ENCODE data around the gene DDX27. TPM values are rescaled to one million over a fixed set of nuclear protein-coding genes. Genes with fewer than 3 reads are reported as not detected.

DDX27 gene
- total RNA-seq, 2 experiments from 2014 or later, result 116 to 126 TPM

- POLR2A ChIA-PET, result interaction anchor here (0.5 to 1.2 kb wide), 3 partner anchors 28 to 1829 kb away, joined by 3 to 4 read pairs (median 3); partner anchors contain the start of gene DDX27
These were observed 34.5 kb upstream of the DDX27 start for GRCh38 chr20:49184691-49185070.

GRCh38 chr20:49185071-49185761 lies 34.0 kb upstream of the DDX27 start:
- no peak overlapping the region for H3K27ac ChIP-seq (ENCODE audit: low read depth in 1 of 2, low read length in 2 of 2)
- peaks cover 35% of the 10 kb centered on the region for H3K4me1 ChIP-seq (ENCODE audit: insufficient read depth, low read length)

More at GRCh38 chr20:49184691-49185070, 34.5 kb upstream of the DDX27 start:
- Histone ChIP-seq H3K27me3 (ENCODE audit: control insufficient read depth in 1 of 2, insufficient read depth in 2 of 2, low read length in 2 of 2) (no peaks in the 10 kb centered on the region), H3K27ac (ENCODE audit: low read depth in 1 of 2, low read length in 2 of 2) (no peak overlapping the region), H3K4me3 (ENCODE audit: low read length) (no peak overlapping the region), H3K36me3 (ENCODE audit: insufficient read depth, low read length) (peaks cover 6% of the 10 kb centered on the region), H3K9me3 (ENCODE audit: control insufficient read depth in 1 of 2, insufficient read depth in 1 of 2, low read length in 2 of 2) (no peaks in the 10 kb centered on the region), H3K4me1 (ENCODE audit: insufficient read depth, low read length) (peaks cover 36% of the 10 kb centered on the region)
- Mint-ChIP-seq H3K9me3 (no peaks in the 10 kb centered on the region), H3K27ac (peak overlapping the region; percentile 82), H3K27me3 (no peaks in the 10 kb centered on the region), H3K36me3 (ENCODE audit: low read depth) (peaks cover 34% of the 10 kb centered on the region), H3K4me3 (peak overlapping the region; percentile 74), H3K4me1 (ENCODE audit: low read depth) (peaks cover 71% of the 10 kb centered on the region)
- CTCF ChIA-PET, result interaction anchor here (2.4 kb wide), 1 partner anchor 32 kb away, joined by 16 read pairs; no protein-coding TSS in a partner anchor
- intact Hi-C loops (cut with DNase I, micrococcal nuclease), result loop anchor here in 1 of 2 experiments (5.0 kb wide), 3 partner anchors 37 to 262 kb away; partner anchors contain the start of genes ARFGEF2 and CSE1L
- ATAC-seq (ENCODE audit: poor library complexity), result no peak
- TF ChIP-seq CTCF (IDR thresholded peaks at IDR 0.05), result no peak
- no peak for DNase-seq

More at GRCh38 chr20:49185071-49185761, 34.0 kb upstream of the DDX27 start:
- CTCF ChIA-PET, result interaction anchor here (0.9 to 2.4 kb wide), 2 partner anchors 32 to 53 kb away, joined by 3 to 16 read pairs; no protein-coding TSS in a partner anchor
- Histone ChIP-seq H3K36me3 (ENCODE audit: insufficient read depth, low read length) (peaks cover 6% of the 10 kb centered on the region), H3K4me3 (ENCODE audit: low read length) (no peak overlapping the region), H3K9me3 (ENCODE audit: control insufficient read depth in 1 of 2, insufficient read depth in 1 of 2, low read length in 2 of 2) (no peaks in the 10 kb centered on the region), H3K27me3 (ENCODE audit: control insufficient read depth in 1 of 2, insufficient read depth in 2 of 2, low read length in 2 of 2) (no peaks in the 10 kb centered on the region)
- no peaks in the 10 kb centered on the region for H3K9me3 Mint-ChIP-seq
- no peak for TF ChIP-seq CTCF (IDR thresholded peaks at IDR 0.05)
- H3K4me3 Mint-ChIP-seq, result peak overlapping the region; percentile 74
- peak overlapping the region; percentile 82 for H3K27ac Mint-ChIP-seq
- DNase-seq (no peak), ATAC-seq (ENCODE audit: poor library complexity) (no peak)
- peaks cover 34% of the 10 kb centered on the region for H3K36me3 Mint-ChIP-seq (ENCODE audit: low read depth)
- peaks cover 66% of the 10 kb centered on the region for H3K4me1 Mint-ChIP-seq (ENCODE audit: low read depth)
- POLR2A ChIA-PET, result interaction anchor here (0.5 to 1.2 kb wide), 2 partner anchors 29 to 34 kb away, joined by 3 to 4 read pairs; partner anchors contain the start of gene DDX27
- intact Hi-C loops (cut with DNase I, micrococcal nuclease), result loop anchor here in 1 of 2 experiments (5.0 kb wide), 2 partner anchors 138 to 263 kb away; partner anchors contain the start of genes ARFGEF2 and CSE1L
- no peaks in the 10 kb centered on the region for H3K27me3 Mint-ChIP-seq
